Mesenchymal stem cell (in vitro differentiated cells and primary cell): ENCODE measurements around the gene WDR49.
A peak's percentile ranks its signal among the peaks of the same experiment; 100 is the strongest.

Experiments
- DNase-seq: peaks from one replicate; pipeline ENCODE4 v3.0.0-alpha.2; 2013
- H2AFZ ChIP-seq: one replicate; pipeline ENCODE4 v1.6.1; 2013; ENCODE audit warnings: low read depth, mild to moderate bottlenecking, control low read depth, inconsistent platforms, low read length, moderate library complexity
- H2AK5ac ChIP-seq: 2 replicates; pipeline ENCODE4 v1.6.1; 2013; ENCODE audit warnings: low read length, moderate library complexity, mild to moderate bottlenecking, inconsistent platforms; ENCODE audit not compliant: severe bottlenecking
- H2BK120ac ChIP-seq: one replicate; pipeline ENCODE4 v1.6.1; 2013; ENCODE audit warnings: low read depth, mild to moderate bottlenecking, inconsistent platforms, low read length, moderate library complexity
- H2BK12ac ChIP-seq, 2 experiments: one replicate each; pipeline ENCODE4 v1.6.1; 2013; ENCODE audit warnings: inconsistent platforms in 2 of 2, low read length in 2 of 2, mild to moderate bottlenecking in 2 of 2, moderate library complexity in 2 of 2, control low read depth in 1 of 2
- H2BK15ac ChIP-seq: one replicate; pipeline ENCODE4 v1.6.1; 2013; ENCODE audit warnings: mild to moderate bottlenecking, low read depth, inconsistent platforms; ENCODE audit not compliant: poor library complexity, severe bottlenecking
- H2BK5ac ChIP-seq: 2 replicates; pipeline ENCODE4 v1.6.1; 2013; ENCODE audit warnings: low read depth, mild to moderate bottlenecking, low read length, control low read depth, inconsistent platforms; ENCODE audit not compliant: poor library complexity, severe bottlenecking
- H3K14ac ChIP-seq, 2 experiments: one replicate each; pipeline ENCODE4 v1.6.1; 2013; ENCODE audit warnings: inconsistent platforms in 2 of 2, low read length in 2 of 2, control low read depth in 1 of 2, mild to moderate bottlenecking in 1 of 2, moderate library complexity in 1 of 2
- H3K18ac ChIP-seq, 2 experiments: one replicate each; pipeline ENCODE4 v1.6.1; 2013; ENCODE audit warnings: inconsistent platforms in 2 of 2, low read length in 2 of 2, control low read depth in 1 of 2, low read depth in 1 of 2, mild to moderate bottlenecking in 1 of 2
- H3K23ac ChIP-seq, 2 experiments: one replicate each; pipeline ENCODE4 v1.6.1; 2013; ENCODE audit warnings: inconsistent platforms in 2 of 2, low read length in 2 of 2, mild to moderate bottlenecking in 2 of 2, moderate library complexity in 2 of 2, control low read depth in 1 of 2
- H3K27ac ChIP-seq: 2 replicates; pipeline ENCODE4 v1.5.1; 2013; ENCODE audit warnings: mild to moderate bottlenecking, moderate library complexity, low read length, control low read depth, inconsistent platforms; ENCODE audit not compliant: poor library complexity, severe bottlenecking
- H3K27me3 ChIP-seq, 2 experiments: 2 replicates each; pipeline versions ENCODE4 v1.6.1 to v1.7.0; 2013; ENCODE audit warnings: low read length in 2 of 2, mild to moderate bottlenecking in 2 of 2, moderate library complexity in 2 of 2, control low read depth in 1 of 2, inconsistent platforms in 1 of 2; ENCODE audit not compliant: control insufficient read depth in 1 of 2, insufficient read depth in 1 of 2
- H3K36me3 ChIP-seq, 2 experiments: 2 replicates each; pipeline versions ENCODE4 v1.6.1 to v1.7.0; 2013; ENCODE audit warnings: low read length in 2 of 2, control low read depth in 1 of 2, inconsistent platforms in 1 of 2, low read depth in 1 of 2, mild to moderate bottlenecking in 1 of 2; ENCODE audit not compliant: insufficient read depth in 2 of 2, control insufficient read depth in 1 of 2
- H3K4ac ChIP-seq, 2 experiments: one replicate each; pipeline ENCODE4 v1.6.1; 2013; ENCODE audit warnings: inconsistent platforms in 2 of 2, low read length in 2 of 2, mild to moderate bottlenecking in 2 of 2, moderate library complexity in 2 of 2, control low read depth in 1 of 2, low read depth in 1 of 2
- H3K4me1 ChIP-seq: 2 replicates; pipeline ENCODE4 v1.6.1; 2013; ENCODE audit warnings: low read depth, low read length, control low read depth; ENCODE audit not compliant: control insufficient read depth, insufficient read depth
- H3K4me2 ChIP-seq: 2 replicates; pipeline ENCODE4 v1.6.1; 2013; ENCODE audit warnings: low read length, mild to moderate bottlenecking, inconsistent platforms; ENCODE audit not compliant: poor library complexity, severe bottlenecking
- H3K4me3 ChIP-seq, 2 experiments: 2 replicates each; pipeline versions ENCODE4 v1.5.1 to v1.7.0; 2013; ENCODE audit warnings: low read length in 2 of 2, mild to moderate bottlenecking in 2 of 2, control low read depth in 1 of 2, low read depth in 1 of 2; ENCODE audit not compliant: insufficient read depth in 1 of 2
- H3K79me1 ChIP-seq: replicated peaks from 2 replicates; pipeline ENCODE4 v1.6.1; 2013; ENCODE audit warnings: mild to moderate bottlenecking, control low read depth, low read length, inconsistent platforms; ENCODE audit not compliant: poor library complexity, severe bottlenecking
- H3K9ac ChIP-seq: 2 replicates; pipeline ENCODE4 v1.7.0; 2013; ENCODE audit warnings: mild to moderate bottlenecking, low read length, moderate library complexity
- H3K9me3 ChIP-seq: 2 replicates; pipeline ENCODE4 v1.7.0; 2013; ENCODE audit warnings: mild to moderate bottlenecking, low read length; ENCODE audit not compliant: control insufficient read depth
- H4K8ac ChIP-seq: one replicate; pipeline ENCODE4 v1.6.1; 2013; ENCODE audit warnings: inconsistent platforms, mild to moderate bottlenecking, low read length, moderate library complexity
- H4K91ac ChIP-seq: one replicate; pipeline ENCODE4 v1.6.1; 2013; ENCODE audit warnings: mild to moderate bottlenecking, low read length, inconsistent platforms
- WGBS: methylation state at CpG from one replicate; pipeline ENCODE4 v1.1.7; 2013; ENCODE audit warnings: mixed read lengths; 5-methylcytosine and 5-hydroxymethylcytosine counted together

Gene WDR49

GRCh38 chr3:167691366-167691765 lies 37.6 kb upstream of the WDR49 start:
- no peaks in the 10 kb centered on the region for H3K9me3 ChIP-seq
- H2AFZ ChIP-seq, result no peak overlapping the region
- H4K8ac ChIP-seq, result no peak overlapping the region
- no peak overlapping the region for H3K9ac ChIP-seq
- H3K23ac ChIP-seq, result no peak overlapping the region
- no peak overlapping the region for H2BK120ac ChIP-seq
- H3K36me3 ChIP-seq, result peaks cover 7 to 73% of the 10 kb centered on the region in 2 experiments
- H3K18ac ChIP-seq, result no peak overlapping the region
- H4K91ac ChIP-seq, result no peak overlapping the region
- no peaks in the 10 kb centered on the region for H3K4me1 ChIP-seq
- H3K79me1 ChIP-seq, result peaks cover 10% of the 10 kb centered on the region
- H3K14ac ChIP-seq, result no peak overlapping the region
- H2AK5ac ChIP-seq, result no peak overlapping the region
- H3K27me3 ChIP-seq, result no peaks in the 10 kb centered on the region
- no peak overlapping the region for H3K4me3 ChIP-seq
- no peak overlapping the region for H2BK5ac ChIP-seq
- H3K4ac ChIP-seq, result no peak overlapping the region
- H2BK12ac ChIP-seq, result no peak overlapping the region
- no peak overlapping the region for H2BK15ac ChIP-seq
- H3K4me2 ChIP-seq, result no peak overlapping the region
- no peak overlapping the region for H3K27ac ChIP-seq
- DNase-seq, result no peak
- 90% methylated on average over 2 of the region's 3 CpGs for WGBS

DNA sequence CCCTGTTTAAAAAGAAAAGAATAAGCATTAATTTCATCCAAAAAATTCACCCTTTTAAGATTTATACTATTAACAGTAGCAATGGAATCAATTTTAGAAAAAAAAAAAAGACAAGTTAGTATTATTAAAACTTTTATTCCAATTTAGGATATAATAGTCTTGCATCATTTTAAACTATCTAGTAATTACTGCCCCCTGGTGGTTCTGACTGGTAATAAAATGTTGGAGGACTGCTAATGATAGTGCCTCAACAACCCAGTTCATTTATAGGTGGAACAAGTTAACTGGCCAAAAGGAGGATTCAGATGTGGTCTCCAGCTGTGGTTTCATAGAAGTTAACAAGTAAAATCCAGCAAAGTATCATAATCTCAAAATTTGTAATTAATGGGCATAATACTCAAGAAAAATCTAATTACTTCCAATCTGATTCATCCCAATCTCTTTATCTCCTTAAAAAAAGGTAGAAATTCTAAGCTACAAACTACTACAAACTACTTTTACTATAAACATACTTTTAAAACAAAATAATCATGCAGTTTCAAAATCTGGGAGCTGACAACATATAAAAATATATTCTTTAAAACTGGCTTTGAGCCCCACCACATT lies 30.7 kb upstream of the WDR49 start:
- peak; percentile 73 for DNase-seq
- Histone ChIP-seq H4K8ac (no peak overlapping the region), H3K27ac (no peak overlapping the region), H3K4me3 (no peak overlapping the region), H3K4me2 (no peak overlapping the region), H3K36me3 (peaks cover 0 to 66% of the 10 kb centered on the region in 2 experiments), H2BK12ac (no peak overlapping the region), H2AK5ac (no peak overlapping the region), H3K18ac (no peak overlapping the region), H3K9me3 (no peaks in the 10 kb centered on the region), H3K4ac (no peak overlapping the region), H2BK120ac (no peak overlapping the region), H3K23ac (no peak overlapping the region), H2BK5ac (no peak overlapping the region), H2AFZ (no peak overlapping the region), H3K79me1 (peaks cover 5% of the 10 kb centered on the region), H3K4me1 (no peaks in the 10 kb centered on the region), H3K27me3 (no peaks in the 10 kb centered on the region), H3K14ac (no peak overlapping the region), H4K91ac (no peak overlapping the region), H2BK15ac (no peak overlapping the region), H3K9ac (no peak overlapping the region)

DNA sequence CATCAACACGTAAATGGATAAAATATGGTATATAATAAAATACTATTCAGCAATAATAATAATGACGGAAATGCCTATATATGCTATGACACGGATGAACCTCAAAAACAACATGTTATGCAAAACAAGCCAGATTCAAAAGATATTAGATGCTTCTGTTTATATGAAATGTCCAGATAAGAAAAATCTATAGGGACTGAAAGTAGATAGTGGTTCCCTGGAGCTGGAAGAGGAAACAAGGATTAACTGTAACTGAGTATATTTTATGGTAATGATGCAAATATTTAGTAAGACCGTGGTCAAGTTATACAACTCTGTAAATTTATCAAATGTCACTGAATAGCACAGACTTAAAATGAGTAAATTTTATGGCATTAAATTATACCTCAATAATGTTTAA lies 25.8 kb upstream of the WDR49 start:
- no peak overlapping the region for H3K14ac ChIP-seq
- H2AFZ ChIP-seq, result no peak overlapping the region
- H4K8ac ChIP-seq, result no peak overlapping the region
- H3K27me3 ChIP-seq, result no peaks in the 10 kb centered on the region
- H3K9me3 ChIP-seq, result peaks cover 29% of the 10 kb centered on the region
- H3K23ac ChIP-seq, result no peak overlapping the region
- no peak overlapping the region for H3K9ac ChIP-seq
- no peak overlapping the region for H3K4me3 ChIP-seq
- H3K4me1 ChIP-seq, result no peaks in the 10 kb centered on the region
- no peak overlapping the region for H2AK5ac ChIP-seq
- H3K18ac ChIP-seq, result no peak overlapping the region
- no peak overlapping the region for H3K4ac ChIP-seq
- no peak overlapping the region for H2BK15ac ChIP-seq
- DNase-seq, result no peak
- H2BK5ac ChIP-seq, result no peak overlapping the region
- WGBS, result no CpG with 5 or more reads among the region's 4 CpGs
- no peak overlapping the region for H4K91ac ChIP-seq
- H3K27ac ChIP-seq, result no peak overlapping the region
- no peak overlapping the region for H2BK12ac ChIP-seq
- H2BK120ac ChIP-seq, result no peak overlapping the region
- peaks cover 4 to 87% of the 10 kb centered on the region in 2 experiments for H3K36me3 ChIP-seq
- no peak overlapping the region for H3K4me2 ChIP-seq
- H3K79me1 ChIP-seq, result peaks cover 3% of the 10 kb centered on the region

- Histone ChIP-seq H3K27me3 (no peaks in the 10 kb centered on the region), H3K18ac (no peak overlapping the region), H3K27ac (no peak overlapping the region), H3K4me1 (no peaks in the 10 kb centered on the region), H3K9ac (no peak overlapping the region), H3K4me2 (no peak overlapping the region), H4K8ac (no peak overlapping the region), H2BK15ac (no peak overlapping the region), H3K79me1 (peaks cover 3% of the 10 kb centered on the region), H3K9me3 (peaks cover 29% of the 10 kb centered on the region), H3K23ac (no peak overlapping the region), H3K14ac (no peak overlapping the region), H2BK120ac (no peak overlapping the region), H3K36me3 (peaks cover 4 to 83% of the 10 kb centered on the region in 2 experiments), H2AK5ac (no peak overlapping the region), H2AFZ (no peak overlapping the region), H4K91ac (no peak overlapping the region), H3K4me3 (no peak overlapping the region), H2BK12ac (no peak overlapping the region), H3K4ac (no peak overlapping the region), H2BK5ac (no peak overlapping the region)
- 93% methylated on average over 1 of the region's 1 CpG for WGBS
- DNase-seq, result no peak
Observed at GRCh38 chr3:167675848-167676247, 22.1 kb upstream of the WDR49 start.
